ENCODE results near the gene KSR1. TPM values are rescaled to one million over a fixed set of nuclear protein-coding genes. Genes with fewer than 3 reads are reported as not detected.

KSR1 gene
- total and polyA plus RNA-seq, 9 of the 15 experiments (the other 6 are each of a cell fraction or from before 2014, with no cell fraction given): 1.4 to 51.7 (median 18.4) TPM

GRCh38 chr17:27555339-27555738 lies 99.1 kb downstream of the KSR1 start (continued):
- no peak for TF ChIP-seq SRF (CRISPR knock-in tag; IDR thresholded peaks at IDR 0.05)
- no peak for TF ChIP-seq CBFA2T3 (IDR thresholded peaks at IDR 0.05)
- no peak for TF ChIP-seq THRA (IDR thresholded peaks at IDR 0.05)
- no peak for TF ChIP-seq FUS (optimal IDR thresholded peaks at IDR 0.05; ENCODE audit: low read depth, low read length)
- no peak for TF ChIP-seq SNAPC5 (CRISPR knock-in tag; IDR thresholded peaks at IDR 0.05)
- TF ChIP-seq ATF1 (CRISPR knock-in tag; IDR thresholded peaks at IDR 0.05): no peak
- TF ChIP-seq ATF1 (tag; IDR thresholded peaks at IDR 0.05): no peak
- no peak for TF ChIP-seq KAT8 (IDR thresholded peaks at IDR 0.05; ENCODE audit: low read depth)

- ATAC-seq: no peak
- Histone ChIP-seq H4K20me1 (replicated peaks; ENCODE audit: control insufficient read depth, insufficient read depth, low read length) (no peaks in the 10 kb centered on the region), H2AFZ (ENCODE audit: low read depth, low read length) (no peak overlapping the region), H3K9me3 (replicated peaks; ENCODE audit: control insufficient read depth, insufficient read depth, low read depth, low read length) (no peaks in the 10 kb centered on the region), H3K27me3 (ENCODE audit: control insufficient read depth in 2 of 2, insufficient read depth in 2 of 2, low read length in 2 of 2) (no peaks in the 10 kb centered on the region), H3K9ac (ENCODE audit: insufficient read depth in 1 of 2, low read depth in 2 of 2, low read length in 2 of 2) (no peak overlapping the region), H3K36me3 (ENCODE audit: control insufficient read depth, insufficient read depth, low read length) (peaks cover 39% of the 10 kb centered on the region; the same call in 2 of the 3 replicates), H3K4me3 (no peak overlapping the region), H3K4me1 (replicated peaks in 1 of 2; ENCODE audit: control insufficient read depth in 2 of 2, insufficient read depth in 2 of 2, low read length in 2 of 2) (peaks cover 0 to 13% of the 10 kb centered on the region in 2 experiments; a peak in 3 of 5 replicates), H3K4me2 (ENCODE audit: insufficient read depth, low read length) (no peak overlapping the region), H3K79me2 (ENCODE audit: control insufficient read depth, insufficient read depth, low read length) (no peaks in the 10 kb centered on the region), H3K27ac (ENCODE audit: extremely low read depth, low read depth, low read length) (no peak overlapping the region), H3K9me1 (ENCODE audit: control insufficient read depth, insufficient read depth, low read length) (no peaks in the 10 kb centered on the region)
- in situ Hi-C loops (cut with MboI): no loop called here
- POLR2A ChIA-PET: interaction anchor here (0.9 kb wide), 1 partner anchor 20 kb away, joined by 3 read pairs; no protein-coding TSS in a partner anchor
- TF ChIP-seq E2F8 (IDR thresholded peaks at IDR 0.05; ENCODE audit: low read depth, partially characterized antibody): no peak
- TF ChIP-seq CHD1 (IDR thresholded peaks at IDR 0.05; ENCODE audit: low read length): no peak
- no peak for TF ChIP-seq SRSF7 (optimal IDR thresholded peaks at IDR 0.05; ENCODE audit: low read depth, low read length)
- TF ChIP-seq MEF2A (IDR thresholded peaks at IDR 0.05; ENCODE audit: control insufficient read depth, low read depth, low read length): no peak
- TF ChIP-seq NCOA2 (IDR thresholded peaks at IDR 0.05; ENCODE audit: partially characterized antibody in 2 of 2): no peak
- no peak for TF ChIP-seq ZNF707 (CRISPR knock-in tag; conservative IDR thresholded peaks at IDR 0.05)
- TF ChIP-seq NR0B1 (IDR thresholded peaks at IDR 0.05; ENCODE audit: partially characterized antibody): no peak
- no peak for TF ChIP-seq JUNB (CRISPR knock-in tag; conservative IDR thresholded peaks at IDR 0.05)
- WGBS (ENCODE audit: insufficient coverage, low coverage, missing lambda C conversion rate): 84% methylated on average over 5 of the region's 5 CpGs
- DNase-seq (ENCODE audit: extremely low read depth in 1 of 4, low spot score in 3 of 4): no peak
- no peak for FAIRE-seq
- intact Hi-C loops (cut with micrococcal nuclease): no loop called here
- CTCF ChIA-PET (ENCODE audit: low intra/inter-chr PET ratio): no interaction called here
- no TSS peak for BruUV-seq (replicated peaks)
Measured at GRCh38 chr17:27558341-27558740, 102.1 kb downstream of the KSR1 start.
